ENCODE results near the gene CTRB1. TPM values are rescaled to one million over a fixed set of nuclear protein-coding genes. Genes with fewer than 3 reads are reported as not detected.
A peak's percentile ranks its signal among the peaks of the same experiment; 100 is the strongest.

CTRB1 gene
- total and polyA plus RNA-seq, 2 of the 13 experiments (the other 11 are each of a cell fraction or from before 2014, with no cell fraction given), result not detected

DNA sequence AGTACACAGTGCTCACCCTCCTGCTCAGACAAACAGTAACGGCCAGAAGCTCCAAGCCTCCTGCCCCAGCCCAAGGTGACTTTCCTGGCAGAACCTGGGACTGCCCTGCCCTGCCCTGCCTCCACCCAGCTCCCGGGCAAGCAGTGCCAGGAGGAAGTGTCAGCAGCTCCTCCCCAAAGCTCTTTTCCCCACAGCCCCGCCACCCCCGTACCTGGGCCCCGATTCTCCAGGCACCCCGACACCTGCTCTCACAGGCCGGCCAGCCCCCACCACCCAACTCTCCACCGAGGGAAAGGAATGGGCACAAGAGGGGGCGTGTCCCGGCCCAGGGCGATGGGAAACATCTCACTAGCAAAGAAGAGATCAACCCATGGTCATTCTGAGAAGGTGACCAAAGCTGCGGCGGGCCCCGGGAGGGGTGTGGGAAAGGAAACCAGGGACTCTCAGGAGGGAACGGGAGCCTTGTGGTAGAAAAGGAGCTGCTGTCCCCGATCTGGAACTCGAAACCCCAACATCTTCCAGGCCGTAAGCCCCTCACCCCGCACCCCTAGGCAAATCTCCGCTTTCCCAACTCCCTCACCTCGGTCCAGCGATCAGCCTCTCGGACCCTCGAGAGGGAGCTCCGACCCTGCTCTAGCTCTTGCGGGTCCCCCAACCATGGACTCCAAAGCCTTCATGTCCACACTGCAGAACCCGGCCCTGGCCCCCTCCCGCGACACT lies 31.5 kb downstream of the CTRB1 start (continued):
- TF ChIP-seq SPEN (CRISPR knock-in tag; IDR thresholded peaks at IDR 0.05; ENCODE audit: low read depth) (no peak), HOXA5 (CRISPR knock-in tag; IDR thresholded peaks at IDR 0.05) (no peak), HES4 (CRISPR knock-in tag; IDR thresholded peaks at IDR 0.05; ENCODE audit: borderline replicate concordance) (no peak), ISX (CRISPR knock-in tag; conservative IDR thresholded peaks at IDR 0.05) (no peak), SOX5 (CRISPR knock-in tag; IDR thresholded peaks at IDR 0.05; ENCODE audit: borderline replicate concordance) (no peak), KLF16 (CRISPR knock-in tag; IDR thresholded peaks at IDR 0.05) (peak in 1 of 2 experiments; percentile 64; a peak in 2 of 4 replicates), NPAS2 (CRISPR knock-in tag; IDR thresholded peaks at IDR 0.05; ENCODE audit: borderline replicate concordance) (no peak), TARDBP (CRISPR knock-in tag; IDR thresholded peaks at IDR 0.05) (no peak), SCMH1 (CRISPR knock-in tag; IDR thresholded peaks at IDR 0.05; ENCODE audit: borderline replicate concordance) (no peak), CHCHD3 (CRISPR knock-in tag; IDR thresholded peaks at IDR 0.05) (no peak), FOXM1 (CRISPR knock-in tag; IDR thresholded peaks at IDR 0.05) (no peak), PCBP2 (optimal IDR thresholded peaks at IDR 0.05; ENCODE audit: low read depth, low read length, poor library complexity, severe bottlenecking) (no peak), ZNF33A (CRISPR knock-in tag; IDR thresholded peaks at IDR 0.05; ENCODE audit: borderline replicate concordance) (no peak), ZC3H13 (CRISPR knock-in tag; IDR thresholded peaks at IDR 0.05) (no peak), MAFG (CRISPR knock-in tag; IDR thresholded peaks at IDR 0.05) (no peak), EHMT2 (IDR thresholded peaks at IDR 0.05; ENCODE audit: borderline replicate concordance, low read depth, low read length) (no peak), MED1 (CRISPR knock-in tag; IDR thresholded peaks at IDR 0.05) (no peak), FOXK1 (CRISPR knock-in tag; IDR thresholded peaks at IDR 0.05; ENCODE audit: borderline replicate concordance, low read depth) (no peak), ZNF329 (CRISPR knock-in tag; IDR thresholded peaks at IDR 0.05; ENCODE audit: low read depth) (no peak), DNMT3B (CRISPR knock-in tag; conservative IDR thresholded peaks at IDR 0.05) (no peak), NFKBIZ (CRISPR knock-in tag; IDR thresholded peaks at IDR 0.05) (no peak)
- TF ChIP-seq, protein P1, sequence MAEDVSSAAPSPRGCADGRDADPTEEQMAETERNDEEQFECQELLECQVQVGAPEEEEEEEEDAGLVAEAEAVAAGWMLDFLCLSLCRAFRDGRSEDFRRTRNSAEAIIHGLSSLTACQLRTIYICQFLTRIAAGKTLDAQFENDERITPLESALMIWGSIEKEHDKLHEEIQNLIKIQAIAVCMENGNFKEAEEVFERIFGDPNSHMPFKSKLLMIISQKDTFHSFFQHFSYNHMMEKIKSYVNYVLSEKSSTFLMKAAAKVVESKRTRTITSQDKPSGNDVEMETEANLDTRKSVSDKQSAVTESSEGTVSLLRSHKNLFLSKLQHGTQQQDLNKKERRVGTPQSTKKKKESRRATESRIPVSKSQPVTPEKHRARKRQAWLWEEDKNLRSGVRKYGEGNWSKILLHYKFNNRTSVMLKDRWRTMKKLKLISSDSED (CRISPR knock-in tag; IDR thresholded peaks at IDR 0.05), result no peak
- TF ChIP-seq, protein P2, sequence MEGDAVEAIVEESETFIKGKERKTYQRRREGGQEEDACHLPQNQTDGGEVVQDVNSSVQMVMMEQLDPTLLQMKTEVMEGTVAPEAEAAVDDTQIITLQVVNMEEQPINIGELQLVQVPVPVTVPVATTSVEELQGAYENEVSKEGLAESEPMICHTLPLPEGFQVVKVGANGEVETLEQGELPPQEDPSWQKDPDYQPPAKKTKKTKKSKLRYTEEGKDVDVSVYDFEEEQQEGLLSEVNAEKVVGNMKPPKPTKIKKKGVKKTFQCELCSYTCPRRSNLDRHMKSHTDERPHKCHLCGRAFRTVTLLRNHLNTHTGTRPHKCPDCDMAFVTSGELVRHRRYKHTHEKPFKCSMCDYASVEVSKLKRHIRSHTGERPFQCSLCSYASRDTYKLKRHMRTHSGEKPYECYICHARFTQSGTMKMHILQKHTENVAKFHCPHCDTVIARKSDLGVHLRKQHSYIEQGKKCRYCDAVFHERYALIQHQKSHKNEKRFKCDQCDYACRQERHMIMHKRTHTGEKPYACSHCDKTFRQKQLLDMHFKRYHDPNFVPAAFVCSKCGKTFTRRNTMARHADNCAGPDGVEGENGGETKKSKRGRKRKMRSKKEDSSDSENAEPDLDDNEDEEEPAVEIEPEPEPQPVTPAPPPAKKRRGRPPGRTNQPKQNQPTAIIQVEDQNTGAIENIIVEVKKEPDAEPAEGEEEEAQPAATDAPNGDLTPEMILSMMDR (CRISPR knock-in tag; IDR thresholded peaks at IDR 0.05), result peak; percentile 38; the same call in 1 of the 2 replicates
- TF ChIP-seq, protein P3, sequence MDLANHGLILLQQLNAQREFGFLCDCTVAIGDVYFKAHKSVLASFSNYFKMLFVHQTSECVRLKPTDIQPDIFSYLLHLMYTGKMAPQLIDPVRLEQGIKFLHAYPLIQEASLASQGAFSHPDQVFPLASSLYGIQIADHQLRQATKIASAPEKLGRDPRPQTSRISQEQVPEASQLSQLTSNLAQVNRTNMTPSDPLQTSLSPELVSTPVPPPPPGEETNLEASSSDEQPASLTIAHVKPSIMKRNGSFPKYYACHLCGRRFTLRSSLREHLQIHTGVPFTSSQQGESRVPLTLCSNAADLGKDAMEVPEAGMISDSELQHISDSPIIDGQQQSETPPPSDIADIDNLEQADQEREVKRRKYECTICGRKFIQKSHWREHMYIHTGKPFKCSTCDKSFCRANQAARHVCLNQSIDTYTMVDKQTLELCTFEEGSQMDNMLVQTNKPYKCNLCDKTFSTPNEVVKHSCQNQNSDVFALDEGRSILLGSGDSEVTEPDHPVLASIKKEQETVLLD (CRISPR knock-in tag; IDR thresholded peaks at IDR 0.05; ENCODE audit: low read depth), result no peak
- TF ChIP-seq, protein P4, sequence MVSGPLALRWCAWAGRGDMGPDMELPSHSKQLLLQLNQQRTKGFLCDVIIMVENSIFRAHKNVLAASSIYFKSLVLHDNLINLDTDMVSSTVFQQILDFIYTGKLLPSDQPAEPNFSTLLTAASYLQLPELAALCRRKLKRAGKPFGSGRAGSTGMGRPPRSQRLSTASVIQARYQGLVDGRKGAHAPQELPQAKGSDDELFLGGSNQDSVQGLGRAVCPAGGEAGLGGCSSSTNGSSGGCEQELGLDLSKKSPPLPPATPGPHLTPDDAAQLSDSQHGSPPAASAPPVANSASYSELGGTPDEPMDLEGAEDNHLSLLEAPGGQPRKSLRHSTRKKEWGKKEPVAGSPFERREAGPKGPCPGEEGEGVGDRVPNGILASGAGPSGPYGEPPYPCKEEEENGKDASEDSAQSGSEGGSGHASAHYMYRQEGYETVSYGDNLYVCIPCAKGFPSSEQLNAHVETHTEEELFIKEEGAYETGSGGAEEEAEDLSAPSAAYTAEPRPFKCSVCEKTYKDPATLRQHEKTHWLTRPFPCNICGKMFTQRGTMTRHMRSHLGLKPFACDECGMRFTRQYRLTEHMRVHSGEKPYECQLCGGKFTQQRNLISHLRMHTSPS (CRISPR knock-in tag; IDR thresholded peaks at IDR 0.05; ENCODE audit: low read depth), result no peak; the same call in 1 of the 2 replicates
